RWPE2 (cell line): Measurements from ENCODE around the gene ENAH.

Experiments used
- ATAC-seq: fragments of 200-7000 bp; cut with Tn5 transposase; 3 replicates; pipeline ENCODE4 v1.9.1; 2021; ENCODE audit warnings: low read depth
- DNase-seq: peaks from one replicate; pipeline ENCODE4 v3.0.0-alpha.2; 2020; ENCODE audit warnings: low spot score
- H3K27ac ChIP-seq: fragments of 450-650 bp; 2 replicates; pipeline ENCODE4 v1.5.1; 2017; ENCODE audit warnings: mild to moderate bottlenecking; ENCODE audit not compliant: poor library complexity, severe bottlenecking
- H3K27me3 ChIP-seq: fragments of 250-450 bp; sonication (Bioruptor Pico); 2 replicates; pipeline ENCODE4 v1.5.1; 2021; ENCODE audit warnings: mild to moderate bottlenecking, moderate library complexity; ENCODE audit not compliant: insufficient read depth, poor library complexity, severe bottlenecking
- H3K36me3 ChIP-seq: fragments of 250-450 bp; sonication (Bioruptor Pico); 2 replicates; pipeline ENCODE4 v1.5.1; 2020; ENCODE audit warnings: low read depth, mild to moderate bottlenecking, moderate library complexity
- H3K4me1 ChIP-seq: fragments of 250-450 bp; sonication (Bioruptor Pico); 2 replicates; pipeline ENCODE4 v1.5.1; 2021; ENCODE audit warnings: mild to moderate bottlenecking, moderate library complexity; ENCODE audit not compliant: insufficient read depth, poor library complexity, severe bottlenecking
- H3K4me3 ChIP-seq: fragments of 250-450 bp; sonication (Bioruptor Pico); 2 replicates; pipeline ENCODE4 v1.5.1; 2021; ENCODE audit warnings: mild to moderate bottlenecking, moderate library complexity; ENCODE audit not compliant: severe bottlenecking
- H3K9me3 ChIP-seq: fragments of 250-450 bp; sonication (Bioruptor Pico); 2 replicates; pipeline ENCODE4 v1.5.1; 2021; ENCODE audit warnings: mild to moderate bottlenecking, moderate library complexity; ENCODE audit not compliant: severe bottlenecking
- CTCF ChIP-seq: fragments of 450-650 bp; IDR thresholded peaks from one replicate; pipeline ENCODE4 v1.5.1; 2017; ENCODE audit warnings: mild to moderate bottlenecking, moderate library complexity; ENCODE audit not compliant: poor library complexity, severe bottlenecking

ENAH gene

DNA sequence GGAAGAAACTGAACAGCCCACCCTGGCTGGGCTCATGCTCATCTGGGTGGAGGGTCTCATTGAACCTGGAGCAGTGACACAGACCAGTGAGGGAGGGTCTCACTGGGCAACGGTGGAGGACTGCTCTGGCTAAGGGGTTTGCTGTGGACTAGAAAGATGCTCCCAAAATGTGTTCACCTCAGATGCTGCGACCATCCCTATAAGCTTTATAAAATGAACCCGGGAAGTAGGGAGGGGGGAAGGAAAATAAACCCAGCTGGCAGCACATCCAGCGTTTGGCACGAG lies 190.6 kb downstream of the ENAH start:
- DNase-seq (no peak), ATAC-seq (no peak)
- no peak for TF ChIP-seq CTCF
- no peaks in the 10 kb centered on the region for H3K27me3 ChIP-seq
- H3K9me3 ChIP-seq, result no peaks in the 10 kb centered on the region
- no peaks in the 10 kb centered on the region for H3K36me3 ChIP-seq
- peaks cover 10% of the 10 kb centered on the region for H3K4me1 ChIP-seq
- H3K4me3 ChIP-seq, result no peak overlapping the region
- H3K27ac ChIP-seq, result no peak overlapping the region

DNA sequence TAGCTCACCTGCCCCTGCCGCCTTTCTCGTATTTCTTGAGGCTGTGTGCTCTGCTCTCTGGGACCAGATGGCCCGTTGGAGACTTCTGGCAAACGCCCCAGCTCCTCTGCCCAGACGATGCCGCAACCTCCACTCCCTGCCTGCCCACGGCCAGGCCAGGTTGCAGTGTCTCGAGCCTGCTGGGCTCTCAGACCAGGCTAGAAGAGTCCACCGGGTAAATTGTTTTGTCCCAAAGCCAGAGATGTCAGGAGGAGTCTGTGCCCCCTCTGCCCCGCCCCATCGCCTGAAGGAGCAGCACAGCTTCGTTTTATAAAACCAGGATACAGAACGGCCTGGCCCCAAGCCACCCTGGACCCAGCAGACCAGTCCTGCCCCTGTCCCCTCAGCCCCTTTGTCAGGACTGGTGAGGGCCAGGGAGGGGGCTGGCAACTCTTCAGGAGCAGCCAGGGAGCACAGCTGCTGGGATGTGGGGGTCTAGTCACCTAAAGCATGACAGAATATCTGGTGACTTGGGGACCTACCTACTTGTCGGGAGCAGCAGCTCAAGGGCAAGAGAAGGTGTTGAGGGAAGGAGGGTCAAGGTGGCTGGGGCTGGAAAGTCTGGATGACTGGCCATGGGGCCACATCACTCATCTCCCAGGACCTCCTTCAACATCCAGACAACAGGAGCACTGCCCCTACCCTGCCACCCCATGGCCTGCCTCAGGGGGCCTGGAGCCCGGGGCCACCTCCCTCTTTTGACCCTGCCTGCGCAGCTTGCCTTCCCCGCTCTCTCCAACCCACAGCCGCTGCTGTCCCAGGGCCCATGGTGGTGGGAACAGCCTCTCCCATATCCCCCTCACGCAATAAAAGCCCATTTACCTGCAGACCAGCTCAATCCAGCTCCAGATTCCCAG lies 191.1 kb downstream of the ENAH start:
- TF ChIP-seq CTCF, result no peak
- H3K4me3 ChIP-seq, result no peak overlapping the region
- ATAC-seq, result no peak
- H3K27me3 ChIP-seq, result no peaks in the 10 kb centered on the region
- H3K36me3 ChIP-seq, result no peaks in the 10 kb centered on the region
- H3K4me1 ChIP-seq, result peaks cover 10% of the 10 kb centered on the region
- H3K9me3 ChIP-seq, result no peaks in the 10 kb centered on the region
- no peak overlapping the region for H3K27ac ChIP-seq
- DNase-seq, result no peak

GRCh38 chr1:225460737-225461532 lies 192.0 kb downstream of the ENAH start:
- Histone ChIP-seq H3K36me3 (no peaks in the 10 kb centered on the region), H3K9me3 (no peaks in the 10 kb centered on the region), H3K4me1 (peaks cover 10% of the 10 kb centered on the region), H3K4me3 (no peak overlapping the region), H3K27me3 (no peaks in the 10 kb centered on the region), H3K27ac (no peak overlapping the region)
- DNase-seq, result no peak
- TF ChIP-seq CTCF, result no peak
- ATAC-seq, result peak; percentile 23; the same call in 1 of the 3 replicates

DNA sequence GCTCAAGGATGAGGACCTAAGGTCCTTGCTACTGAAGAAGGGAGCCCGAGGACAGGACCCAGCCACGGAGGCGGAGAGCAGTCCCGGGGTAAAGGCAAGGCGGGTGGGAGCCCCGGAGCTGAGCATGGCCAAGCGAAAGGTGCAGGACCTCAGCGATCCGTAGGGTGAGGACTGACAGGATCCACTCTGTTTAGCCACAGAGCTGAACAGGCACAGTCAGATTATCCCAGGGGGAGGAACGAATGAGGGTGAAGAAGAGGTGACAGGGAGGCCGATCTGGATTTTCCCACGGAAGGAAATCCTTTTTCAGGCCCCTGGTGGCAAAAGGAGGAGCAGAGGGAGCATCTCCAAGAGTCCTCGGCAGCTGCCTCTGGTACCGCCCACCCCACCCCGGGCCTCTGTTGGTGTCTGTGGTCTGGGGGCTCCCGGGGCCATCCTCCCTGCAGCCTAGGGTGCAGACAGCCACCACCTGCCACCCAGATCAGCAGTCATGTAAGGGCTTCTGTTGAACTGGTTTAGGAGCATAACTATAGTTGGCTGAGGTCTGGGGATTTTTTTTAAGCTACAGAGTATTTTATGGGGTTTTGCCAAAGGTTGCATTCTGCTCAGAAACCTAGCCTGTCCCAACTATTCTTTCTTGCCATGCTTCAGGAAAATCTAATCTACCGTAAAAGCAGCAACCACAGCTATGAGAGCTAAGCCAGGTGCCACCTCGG lies 192.7 kb downstream of the ENAH start:
- ATAC-seq (no peak), DNase-seq (no peak)
- TF ChIP-seq CTCF, result no peak
- H3K27ac ChIP-seq, result no peak overlapping the region
- peaks cover 10% of the 10 kb centered on the region for H3K4me1 ChIP-seq
- H3K4me3 ChIP-seq, result no peak overlapping the region
- no peaks in the 10 kb centered on the region for H3K27me3 ChIP-seq
- H3K36me3 ChIP-seq, result no peaks in the 10 kb centered on the region
- H3K9me3 ChIP-seq, result no peaks in the 10 kb centered on the region
